Skeletal muscle satellite cell (primary cell): Measurements from ENCODE around the gene CCDC88C.

Experiments
- H3K27me3 ChIP-seq: 2 replicates; pipeline ENCODE4 v1.7.0; 2013; ENCODE audit warnings: low read length; ENCODE audit not compliant: control insufficient read depth, insufficient read depth
- H3K36me3 ChIP-seq: 2 replicates; pipeline ENCODE4 v1.7.0; 2013; ENCODE audit warnings: mild to moderate bottlenecking, control low read depth, low read length; ENCODE audit not compliant: insufficient read depth
- H3K4me1 ChIP-seq: 2 replicates; pipeline ENCODE4 v1.7.0; 2013; ENCODE audit warnings: low read length; ENCODE audit not compliant: control insufficient read depth, insufficient read depth
- H3K4me2 ChIP-seq: 2 replicates; pipeline ENCODE4 v1.7.0; 2013; ENCODE audit warnings: mild to moderate bottlenecking, low read length
- H3K4me3 ChIP-seq: 2 replicates; pipeline ENCODE4 v1.7.0; 2013; ENCODE audit warnings: low read length
- H3K9ac ChIP-seq: 2 replicates; pipeline ENCODE4 v1.7.0; 2013; ENCODE audit warnings: mild to moderate bottlenecking, low read depth, low read length, moderate library complexity
- H3K9me3 ChIP-seq: replicated peaks from 2 replicates; pipeline ENCODE4 v1.7.0; 2013; ENCODE audit warnings: mild to moderate bottlenecking, control low read depth, low read length

Gene CCDC88C

DNA sequence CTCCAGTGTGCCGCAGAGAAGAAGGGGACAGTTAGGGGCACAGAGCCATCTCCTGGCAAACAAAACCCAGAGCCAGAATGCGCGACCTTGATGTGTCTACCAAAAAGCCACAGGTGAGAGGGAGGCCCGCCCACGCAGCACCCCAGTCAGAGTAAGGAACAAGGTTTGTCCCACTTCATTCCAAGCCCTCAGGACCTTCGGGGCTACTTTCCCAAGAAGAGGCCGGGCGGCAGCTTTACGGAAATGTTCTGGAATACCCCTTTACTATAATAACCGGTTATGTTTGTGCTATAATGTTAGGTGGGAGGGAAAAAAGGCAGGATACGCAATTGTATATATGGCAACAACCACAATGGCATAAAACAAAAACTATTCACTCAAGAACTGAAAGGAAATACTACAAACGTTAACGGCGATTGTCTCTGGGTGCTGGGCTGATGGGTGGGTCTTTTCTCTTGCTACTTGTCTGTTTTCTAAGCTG is 12.3 kb downstream of the CCDC88C start:
- no peaks in the 10 kb centered on the region for H3K9me3 ChIP-seq
- no peaks in the 10 kb centered on the region for H3K36me3 ChIP-seq
- H3K27me3 ChIP-seq = peaks cover 7% of the 10 kb centered on the region
- no peak overlapping the region for H3K4me3 ChIP-seq
- no peak overlapping the region for H3K9ac ChIP-seq
- H3K4me1 ChIP-seq = peaks cover 7% of the 10 kb centered on the region
- H3K4me2 ChIP-seq = no peak overlapping the region

DNA sequence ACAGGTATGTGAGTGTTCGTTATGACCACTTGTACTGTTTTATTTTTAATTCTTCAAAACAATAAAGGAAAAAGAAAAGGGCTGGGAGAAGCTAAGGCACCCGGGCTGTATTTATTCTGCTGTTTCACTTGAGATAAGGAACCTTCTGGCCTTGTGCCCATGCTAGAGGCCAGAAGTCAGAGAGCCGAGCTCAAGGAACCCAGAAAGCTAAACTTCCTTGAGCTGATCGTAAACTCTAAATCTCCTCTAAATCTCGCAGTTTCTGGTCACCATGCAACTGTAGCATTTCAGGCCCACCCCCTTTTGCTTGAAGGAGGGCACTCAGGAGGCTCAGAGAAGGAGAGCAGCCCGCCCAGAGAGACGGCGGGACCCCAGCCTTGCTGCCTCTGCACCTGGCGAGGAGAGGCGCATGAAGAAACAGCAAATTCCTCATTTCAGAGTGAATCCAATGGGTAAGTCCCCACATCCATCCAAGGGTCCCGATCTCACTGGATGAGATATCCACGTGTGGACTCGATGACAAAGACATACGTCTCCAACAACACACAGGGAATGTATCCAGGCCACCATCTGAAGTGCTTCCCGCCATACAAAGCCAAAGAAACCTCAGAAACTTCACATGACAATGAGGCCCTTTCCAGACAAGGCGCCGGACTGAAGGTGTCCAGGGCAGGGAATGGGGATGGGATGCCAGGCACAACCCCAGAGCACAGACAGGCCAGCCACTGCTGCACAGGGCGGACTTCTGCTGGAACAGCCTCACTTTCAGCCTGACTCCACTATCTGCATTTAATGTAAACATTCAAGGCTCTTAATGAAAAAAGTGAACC is 14.6 kb downstream of the CCDC88C start:
- Histone ChIP-seq H3K36me3 (no peaks in the 10 kb centered on the region), H3K4me1 (peaks cover 8% of the 10 kb centered on the region), H3K9me3 (no peaks in the 10 kb centered on the region), H3K4me3 (no peak overlapping the region), H3K9ac (no peak overlapping the region), H3K27me3 (peaks cover 5% of the 10 kb centered on the region), H3K4me2 (no peak overlapping the region)

GRCh38 chr14:91402348-91402747 is 15.3 kb downstream of the CCDC88C start:
- H3K4me3 ChIP-seq = no peak overlapping the region
- no peaks in the 10 kb centered on the region for H3K9me3 ChIP-seq
- H3K9ac ChIP-seq = no peak overlapping the region
- H3K36me3 ChIP-seq = no peaks in the 10 kb centered on the region
- H3K4me1 ChIP-seq = peaks cover 8% of the 10 kb centered on the region
- peaks cover 5% of the 10 kb centered on the region for H3K27me3 ChIP-seq
- H3K4me2 ChIP-seq = no peak overlapping the region

DNA sequence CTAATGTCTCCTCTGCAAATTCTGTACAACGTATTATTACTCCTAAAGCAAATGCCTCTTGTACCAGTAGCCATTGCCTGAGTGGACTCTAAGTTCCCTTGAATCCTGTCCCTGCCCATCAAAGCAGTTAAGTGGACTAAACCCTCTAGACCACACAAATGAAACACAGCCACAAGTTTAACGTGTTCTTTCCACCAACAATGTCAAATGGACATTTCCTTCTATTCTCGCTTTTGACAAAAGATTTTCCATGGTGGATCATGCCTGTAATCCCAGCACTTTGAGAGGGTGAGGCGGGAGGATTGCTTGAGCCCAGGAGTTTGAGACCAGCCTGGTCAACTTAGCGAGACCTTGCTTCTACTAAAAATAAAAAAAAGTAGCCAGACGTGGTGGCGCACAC is 15.9 kb downstream of the CCDC88C start:
- H3K9ac ChIP-seq = no peak overlapping the region
- no peak overlapping the region for H3K4me3 ChIP-seq
- H3K36me3 ChIP-seq = no peaks in the 10 kb centered on the region
- H3K4me1 ChIP-seq = peaks cover 8% of the 10 kb centered on the region
- no peak overlapping the region for H3K4me2 ChIP-seq
- H3K27me3 ChIP-seq = peaks cover 5% of the 10 kb centered on the region
- no peaks in the 10 kb centered on the region for H3K9me3 ChIP-seq

DNA sequence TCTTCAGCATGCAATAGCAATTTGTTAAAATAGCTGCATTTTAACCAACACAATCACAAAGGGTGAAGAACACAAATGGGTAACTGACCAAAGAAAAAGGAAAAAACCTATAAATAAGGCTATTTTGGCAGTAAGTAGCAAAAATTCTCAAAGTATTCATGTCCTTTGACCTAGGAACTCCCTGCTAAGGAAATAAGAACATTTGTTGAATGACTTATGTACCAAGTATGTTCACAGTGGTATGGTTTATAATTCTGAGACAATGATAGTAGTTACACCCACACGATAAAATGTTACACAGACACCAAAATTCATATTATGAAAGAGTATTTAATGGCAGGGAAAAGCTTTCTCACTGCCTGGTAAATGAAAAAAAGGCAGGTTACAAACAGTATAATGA is 16.9 kb downstream of the CCDC88C start:
- Histone ChIP-seq H3K9me3 (no peaks in the 10 kb centered on the region), H3K4me1 (peaks cover 8% of the 10 kb centered on the region), H3K4me2 (peak overlapping the region; percentile 39), H3K27me3 (peaks cover 6% of the 10 kb centered on the region), H3K9ac (no peak overlapping the region), H3K36me3 (no peaks in the 10 kb centered on the region), H3K4me3 (no peak overlapping the region)

- H3K36me3 ChIP-seq = no peaks in the 10 kb centered on the region
- no peaks in the 10 kb centered on the region for H3K9me3 ChIP-seq
- peaks cover 10% of the 10 kb centered on the region for H3K27me3 ChIP-seq
- no peak overlapping the region for H3K9ac ChIP-seq
- H3K4me3 ChIP-seq = no peak overlapping the region
- peaks cover 8% of the 10 kb centered on the region for H3K4me1 ChIP-seq
- no peak overlapping the region for H3K4me2 ChIP-seq
These were observed 17.6 kb downstream of the CCDC88C start for GRCh38 chr14:91399868-91400640.

DNA sequence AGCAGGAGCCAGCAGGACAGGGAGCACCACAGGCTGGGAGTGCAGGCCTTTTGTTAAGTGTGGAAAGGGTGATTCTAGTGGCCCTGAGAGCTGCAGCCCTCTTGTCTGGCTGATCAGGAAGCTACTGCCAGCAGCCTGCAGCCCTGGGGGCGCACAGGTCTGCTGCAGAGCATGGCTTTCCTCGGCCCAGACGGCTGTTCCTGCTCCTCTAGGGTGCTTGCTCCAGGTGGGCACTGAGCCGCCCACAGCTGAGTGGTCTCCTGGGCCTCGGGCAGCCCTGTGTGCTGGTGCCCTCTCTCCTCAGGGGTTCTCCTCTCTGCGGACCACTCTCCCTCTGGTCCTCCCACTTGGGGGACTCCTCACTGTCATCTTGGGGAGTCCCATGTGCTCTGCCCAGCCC is 18.9 kb downstream of the CCDC88C start:
- Histone ChIP-seq H3K27me3 (peaks cover 12% of the 10 kb centered on the region), H3K4me3 (no peak overlapping the region), H3K4me2 (no peak overlapping the region), H3K4me1 (peaks cover 8% of the 10 kb centered on the region), H3K9ac (no peak overlapping the region), H3K9me3 (no peaks in the 10 kb centered on the region), H3K36me3 (no peaks in the 10 kb centered on the region)

GRCh38 chr14:91397965-91398591 is 19.5 kb downstream of the CCDC88C start:
- Histone ChIP-seq H3K4me1 (peaks cover 8% of the 10 kb centered on the region), H3K4me2 (no peak overlapping the region), H3K27me3 (peaks cover 8% of the 10 kb centered on the region), H3K9me3 (no peaks in the 10 kb centered on the region), H3K36me3 (no peaks in the 10 kb centered on the region), H3K4me3 (no peak overlapping the region), H3K9ac (no peak overlapping the region)

GRCh38 chr14:91396959-91397815 is 20.4 kb downstream of the CCDC88C start:
- H3K4me3 ChIP-seq = no peak overlapping the region
- peaks cover 7% of the 10 kb centered on the region for H3K27me3 ChIP-seq
- peaks cover 8% of the 10 kb centered on the region for H3K4me1 ChIP-seq
- H3K4me2 ChIP-seq = no peak overlapping the region
- H3K9me3 ChIP-seq = no peaks in the 10 kb centered on the region
- H3K36me3 ChIP-seq = no peaks in the 10 kb centered on the region
- H3K9ac ChIP-seq = no peak overlapping the region

DNA sequence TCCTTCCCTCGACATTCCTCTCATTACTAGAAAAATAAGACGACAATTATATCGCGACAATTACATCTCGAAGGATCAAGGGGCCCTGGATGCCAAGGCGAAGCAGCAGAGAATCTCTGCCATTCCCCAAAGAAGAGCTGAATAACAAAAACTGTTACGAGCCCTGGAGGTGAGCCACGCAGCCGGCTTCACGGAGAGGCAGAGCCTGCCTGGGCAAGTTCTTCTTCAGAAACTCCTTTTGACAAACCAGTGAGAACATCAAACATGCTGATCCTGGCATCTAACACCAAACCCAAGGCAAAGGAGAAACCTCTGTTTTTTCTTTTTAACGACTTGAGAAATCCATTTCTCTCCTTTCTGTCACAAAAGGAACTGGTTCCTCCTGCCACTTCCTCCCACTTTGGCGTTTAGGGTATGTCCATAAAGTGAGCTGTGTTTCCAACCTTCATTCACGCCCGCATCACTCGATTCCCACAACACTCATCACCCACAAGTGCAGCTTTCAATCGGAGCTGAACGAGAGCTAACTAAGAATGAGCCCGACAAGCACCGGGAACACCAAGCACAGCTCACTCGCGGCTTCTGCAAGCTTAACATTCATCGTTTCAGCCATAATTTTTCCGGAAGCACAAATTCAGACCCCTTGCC is 21.5 kb downstream of the CCDC88C start:
- peaks cover 8% of the 10 kb centered on the region for H3K4me1 ChIP-seq
- no peak overlapping the region for H3K4me2 ChIP-seq
- peaks cover 7% of the 10 kb centered on the region for H3K27me3 ChIP-seq
- H3K4me3 ChIP-seq = no peak overlapping the region
- no peaks in the 10 kb centered on the region for H3K9me3 ChIP-seq
- no peaks in the 10 kb centered on the region for H3K36me3 ChIP-seq
- no peak overlapping the region for H3K9ac ChIP-seq
